HTR-8/SVneo (cell line): ENCODE data around the gene PHLPP2.
A peak's percentile ranks its signal among the peaks of the same experiment; 100 is the strongest.
"Not testable (repeated sequence)": the region's sequence is repeated elsewhere in the genome, so short reads cannot be mapped to it uniquely, and the experiment has no call there.

ENCODE experiments used
- DNase-seq: peaks from one replicate; pipeline ENCODE4 v3.0.0; 2011; ENCODE audit warnings: low spot score, mixed read lengths; ENCODE audit not compliant: insufficient read length
- FAIRE-seq: peaks from 2 replicates; lab custom pipeline; 2011; peaks lifted over from hg19 to GRCh38; lab: Jason Lieb, UNC

The PHLPP2 gene

DNA sequence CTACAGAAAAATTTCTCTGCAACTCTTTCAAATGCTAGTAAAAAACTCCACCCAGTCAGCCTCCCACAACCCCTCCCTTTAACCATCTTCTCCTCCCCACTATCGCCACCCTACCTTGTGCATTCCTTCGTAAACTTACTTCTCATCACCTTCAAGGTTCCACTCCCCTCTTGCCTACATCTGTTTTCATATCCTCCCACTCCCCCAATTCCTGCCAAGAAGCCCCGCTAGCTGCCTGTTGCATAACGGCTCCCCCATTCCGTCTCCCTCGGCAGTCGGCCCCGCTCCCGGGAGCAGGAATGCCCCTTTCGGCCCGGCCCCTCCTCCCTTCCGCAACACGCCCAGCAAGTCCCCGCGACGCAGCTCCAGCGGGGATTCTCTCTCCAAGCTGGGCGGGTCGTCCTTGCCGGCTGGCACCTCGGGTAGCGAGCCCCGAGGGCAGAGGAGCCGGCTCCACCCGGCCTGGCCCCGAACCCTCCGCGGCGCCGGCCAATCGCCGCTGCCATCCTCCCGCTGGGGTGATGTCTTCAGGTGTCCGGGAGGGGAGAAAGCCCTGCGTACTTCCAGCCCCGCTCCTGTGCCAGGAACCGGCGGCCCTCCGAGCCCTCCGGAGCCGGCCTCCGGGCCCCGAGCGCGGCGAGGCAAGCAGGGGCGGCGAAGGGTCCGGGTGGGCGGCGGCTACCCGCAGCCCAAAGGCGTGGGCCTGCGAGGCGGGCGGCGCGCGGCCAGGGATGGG is 1.5 kb downstream of the PHLPP2 start:
- FAIRE-seq, result peak; percentile 97
- DNase-seq, result peak; percentile 91

DNA sequence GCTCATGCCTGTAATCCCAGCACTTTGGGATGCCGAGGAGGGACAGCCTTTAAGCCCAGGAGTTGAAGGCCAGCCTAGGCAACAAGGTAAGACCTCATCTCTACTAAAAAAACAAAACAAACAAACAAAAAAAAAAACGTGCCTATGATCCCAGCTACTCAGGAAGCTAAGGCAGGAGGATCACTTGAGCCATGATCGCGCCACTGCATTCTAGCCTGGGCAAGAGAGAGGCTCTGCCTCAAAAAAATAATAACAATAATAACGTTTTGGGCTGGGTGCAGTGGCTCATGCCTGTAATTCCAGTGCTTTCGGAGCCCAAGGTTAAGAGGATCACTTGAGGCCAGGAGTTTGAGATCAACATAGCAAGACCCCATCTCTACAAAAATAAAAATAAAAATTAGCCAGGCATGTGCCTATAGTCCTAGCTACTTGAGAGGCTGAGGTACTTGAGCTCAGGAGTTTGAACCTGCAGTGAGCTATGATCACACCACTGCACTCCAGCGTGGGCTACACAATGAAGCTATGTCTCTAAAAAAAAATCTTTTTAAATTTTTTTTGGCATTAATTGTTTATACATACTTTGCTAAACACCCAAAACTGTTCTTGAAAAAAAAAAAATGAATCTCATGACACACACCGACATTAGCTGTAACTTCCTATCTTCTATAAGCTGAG is 3.3 kb downstream of the PHLPP2 start:
- FAIRE-seq, result no peak
- no peak for DNase-seq

DNA sequence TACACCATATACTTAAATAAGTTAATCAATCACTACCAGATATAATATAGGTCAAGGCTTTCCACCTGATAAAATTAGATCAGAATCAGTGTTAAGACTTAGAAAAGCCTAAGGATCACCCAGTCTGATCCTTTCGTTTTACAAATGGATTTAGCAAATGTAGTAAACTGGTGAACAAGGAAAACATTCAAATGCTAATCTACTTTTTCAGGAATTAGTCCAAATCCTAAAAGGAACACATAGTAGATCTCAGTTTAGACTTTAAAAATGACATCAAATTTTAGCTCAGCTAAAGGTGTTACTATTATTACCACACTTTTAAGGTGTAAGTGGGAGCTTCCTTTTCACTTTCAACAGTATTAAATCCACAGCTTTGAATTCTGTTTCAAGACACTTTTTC is 12.0 kb downstream of the PHLPP2 start:
- FAIRE-seq, result peak; percentile 71
- DNase-seq, result no peak

DNA sequence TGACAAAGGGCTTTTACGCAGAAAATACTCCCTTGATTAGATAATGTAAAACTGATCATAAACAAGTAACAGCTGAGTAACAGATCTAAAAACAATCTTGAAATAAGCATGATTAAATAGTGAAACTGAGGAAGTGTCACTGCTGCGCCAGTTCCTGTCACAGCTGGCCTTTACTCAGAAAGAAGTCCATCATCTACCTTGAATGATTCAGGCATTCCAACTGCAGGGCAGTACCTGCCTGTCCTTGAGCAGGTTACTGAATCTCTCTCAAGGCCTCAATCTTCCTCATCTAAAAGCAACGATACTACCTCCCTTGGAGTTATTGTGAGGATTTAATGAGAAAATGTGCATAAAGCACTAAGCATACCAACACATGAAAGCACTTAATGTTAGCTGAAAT is 12.7 kb downstream of the PHLPP2 start:
- no peak for FAIRE-seq
- no peak for DNase-seq

DNA sequence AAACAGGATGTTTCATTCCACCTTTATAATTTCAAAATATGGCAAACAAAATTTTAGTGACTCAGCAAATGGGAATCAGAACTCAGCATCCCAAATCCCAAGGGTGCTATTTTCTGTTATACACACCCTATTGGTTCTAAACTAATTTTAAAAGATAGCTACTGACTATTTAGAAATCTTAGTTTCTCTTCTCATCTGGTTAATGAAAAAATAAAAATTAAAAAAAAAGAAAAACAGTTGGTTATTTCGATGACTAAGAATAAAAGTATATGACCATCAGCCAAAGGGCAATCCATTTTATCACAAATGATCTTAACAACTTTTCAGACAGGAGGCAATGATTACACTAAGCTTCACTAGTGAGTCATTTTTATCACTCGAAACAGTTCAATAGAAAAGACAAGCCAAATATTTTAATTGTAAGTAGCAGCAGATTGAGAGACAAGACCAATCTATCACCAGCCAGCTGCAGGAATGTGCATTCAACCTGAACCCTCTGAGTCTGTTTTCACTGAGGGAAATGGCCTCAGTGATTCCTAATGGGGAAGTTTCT is 15.2 kb downstream of the PHLPP2 start:
- DNase-seq (no peak), FAIRE-seq (peak; percentile 52)

DNA sequence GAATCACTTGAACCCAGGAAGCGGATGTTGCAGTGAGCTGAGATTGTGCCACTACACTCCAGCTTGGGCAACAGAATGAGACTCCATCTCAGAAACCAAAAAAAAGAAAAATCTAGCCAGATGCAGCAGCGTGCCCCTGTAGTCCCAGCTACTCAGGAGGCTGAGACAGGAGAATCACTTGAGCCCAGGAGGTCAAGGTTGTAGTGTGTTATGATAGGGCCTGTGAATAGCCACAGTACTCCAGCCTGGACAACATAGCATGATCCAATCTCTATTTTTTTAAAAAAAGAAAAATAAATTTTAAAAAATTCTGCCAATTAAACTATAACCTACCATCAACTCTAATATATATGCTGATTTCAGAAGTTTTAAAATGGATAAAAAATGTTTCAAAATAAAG is 15.8 kb downstream of the PHLPP2 start:
- DNase-seq (no peak), FAIRE-seq (no peak)

DNA sequence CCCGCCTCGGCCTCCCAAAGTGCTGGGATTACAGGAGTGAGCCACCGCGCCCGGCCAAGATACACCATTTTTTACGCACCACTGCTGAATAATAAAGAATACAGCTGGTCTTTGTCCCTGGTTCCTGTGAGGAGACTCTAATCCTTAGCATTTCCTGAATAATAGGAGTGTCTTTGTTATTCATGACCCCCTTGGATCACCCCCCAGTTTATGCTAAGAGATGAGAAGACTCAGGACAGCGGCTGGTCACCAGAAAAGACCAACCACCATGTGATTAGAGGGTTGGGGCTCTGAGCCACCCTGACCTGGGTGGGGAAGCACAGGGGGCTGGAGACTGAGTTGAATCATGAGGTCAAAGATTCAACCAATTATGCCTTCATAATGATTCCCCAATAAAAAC is 17.3 kb downstream of the PHLPP2 start:
- FAIRE-seq (no peak), DNase-seq (no peak)

DNA sequence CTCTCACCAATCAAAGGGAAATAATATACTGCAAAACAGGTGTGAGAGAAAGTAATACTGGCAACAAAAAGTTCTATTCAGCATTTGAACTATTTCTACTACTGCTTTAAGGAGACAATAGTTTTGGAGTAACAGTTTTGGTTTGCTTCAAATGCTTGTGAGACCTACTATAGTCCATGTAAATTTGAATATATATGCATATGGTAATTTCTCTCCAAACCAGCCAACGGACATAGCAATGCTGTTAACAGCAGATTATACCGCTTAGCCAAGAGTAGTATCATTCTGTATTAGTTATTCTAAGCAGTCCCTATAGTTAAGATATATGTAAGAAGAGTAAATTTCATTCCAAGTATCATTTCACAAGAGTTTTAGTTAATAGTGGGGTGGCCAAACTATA is 18.5 kb downstream of the PHLPP2 start:
- no peak for FAIRE-seq
- no peak for DNase-seq

DNA sequence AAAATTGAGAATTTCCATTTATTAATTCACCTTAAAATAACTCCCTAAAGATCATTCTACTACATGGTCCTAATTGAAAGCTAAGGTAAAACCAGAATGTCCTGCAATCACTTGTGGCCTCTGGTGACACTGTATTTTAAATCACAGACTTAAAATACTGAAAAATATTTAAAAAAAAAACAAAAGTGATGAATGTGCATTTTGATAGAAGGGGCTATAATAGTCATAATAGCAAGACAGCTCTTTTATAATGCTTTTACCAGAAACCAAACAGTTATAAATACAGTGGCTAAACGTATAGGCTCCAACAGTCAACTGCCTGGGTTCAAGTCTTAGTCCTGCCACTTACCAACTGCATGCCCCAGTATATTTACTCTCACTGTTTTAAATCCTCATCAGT is 21.2 kb downstream of the PHLPP2 start:
- FAIRE-seq (no peak), DNase-seq (no peak)

DNA sequence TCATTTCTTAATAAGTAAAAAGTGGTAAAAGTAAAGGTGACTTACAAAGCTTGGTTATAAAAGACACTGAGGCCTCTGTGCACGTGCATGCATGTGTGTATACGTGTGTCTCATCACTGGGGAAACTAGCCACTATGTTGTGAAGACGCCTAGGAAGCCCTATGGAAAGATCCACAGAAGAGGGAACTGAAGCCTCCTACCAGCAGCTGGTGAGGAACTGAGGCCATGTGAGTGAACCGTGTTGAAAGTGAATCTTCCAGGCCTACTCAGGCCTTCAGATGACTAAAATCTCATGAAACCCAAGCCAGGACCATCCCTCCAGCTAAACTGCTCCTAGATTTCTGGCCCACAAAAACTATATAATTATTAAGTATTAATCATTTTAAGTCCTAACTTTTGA is 23.7 kb downstream of the PHLPP2 start:
- peak; percentile 74 for FAIRE-seq
- DNase-seq, result no peak

DNA sequence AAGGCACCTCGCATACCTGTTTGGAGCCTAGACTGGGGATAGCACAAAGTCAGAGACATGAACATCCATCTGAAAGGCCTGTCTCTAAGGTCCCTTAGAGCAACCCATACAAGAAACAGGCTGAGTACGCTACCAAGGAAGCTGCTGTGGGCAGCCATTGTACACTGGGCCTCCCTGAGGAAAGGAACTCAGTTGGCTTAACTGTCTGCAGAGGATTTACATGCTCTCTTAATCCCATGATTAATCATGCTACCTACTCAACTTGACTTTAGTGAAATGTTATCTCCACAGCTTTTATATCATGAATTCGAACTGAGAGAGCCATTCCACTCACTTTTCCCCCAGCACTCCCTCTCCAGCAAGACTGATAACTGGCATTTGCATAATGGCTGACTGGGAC is 26.0 kb downstream of the PHLPP2 start:
- FAIRE-seq, result peak; percentile 48

DNA sequence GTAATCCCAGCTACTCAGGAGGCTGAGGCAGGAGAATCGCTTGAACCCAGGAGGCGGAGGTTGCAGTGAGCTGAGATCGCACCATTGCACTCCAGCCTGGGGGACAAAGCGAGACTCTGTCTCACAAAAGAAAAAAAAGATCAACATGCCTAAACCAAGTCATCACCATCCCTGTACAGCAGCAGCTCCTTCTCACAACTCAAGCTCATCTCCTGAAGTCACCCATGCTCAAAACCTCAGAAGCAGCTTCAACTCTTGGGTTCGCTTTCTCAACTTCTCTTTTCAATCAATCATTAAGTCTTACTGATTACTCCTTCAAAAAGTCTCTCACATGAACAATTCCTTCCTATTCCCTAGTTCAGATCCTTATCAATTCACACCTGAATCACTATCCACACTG is 31.3 kb downstream of the PHLPP2 start:
- DNase-seq (no peak), FAIRE-seq (peak; percentile 74)

More for the DNA sequence above, 26.0 kb downstream of the PHLPP2 start:
- DNase-seq, result no peak

DNA sequence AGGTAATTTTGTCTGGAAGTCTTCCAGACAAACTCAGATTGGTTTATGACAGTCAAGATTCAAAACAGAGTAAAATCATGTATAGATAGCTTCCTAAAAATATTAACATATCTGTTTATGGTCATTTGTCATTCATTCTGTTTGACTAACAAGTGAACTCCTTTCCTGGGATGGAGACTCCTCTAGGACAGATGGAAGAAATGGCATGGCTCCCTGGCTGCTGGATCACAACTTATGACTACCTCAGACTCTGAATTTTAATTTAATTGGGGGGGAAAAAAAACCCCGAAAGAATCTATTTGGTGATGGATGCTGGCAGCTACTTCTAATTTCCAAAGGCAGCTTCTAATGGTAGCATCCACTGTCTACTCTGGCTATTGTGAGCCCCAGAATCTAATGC is 34.6 kb downstream of the PHLPP2 start:
- no peak for FAIRE-seq
- no peak for DNase-seq

DNA sequence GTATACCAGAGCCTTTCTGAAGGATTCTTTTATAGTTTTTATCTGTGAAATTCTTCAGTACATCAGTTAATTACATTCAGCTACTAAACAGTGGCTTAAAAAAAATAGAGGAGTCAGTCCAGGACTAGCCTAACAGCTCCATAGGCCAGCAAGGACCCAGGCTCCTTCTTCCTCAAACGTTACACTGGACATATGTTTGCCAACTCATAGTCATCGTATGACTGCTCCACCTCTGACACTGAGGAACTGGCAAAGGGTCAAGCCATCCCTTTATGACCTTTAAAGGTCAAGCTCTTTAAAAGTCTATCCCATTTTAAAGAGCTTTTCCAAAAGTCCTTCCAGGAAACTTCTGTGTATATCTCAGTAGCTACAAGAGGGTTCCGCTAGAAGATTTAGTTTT is 36.6 kb downstream of the PHLPP2 start:
- DNase-seq, result no peak
- no peak for FAIRE-seq

DNA sequence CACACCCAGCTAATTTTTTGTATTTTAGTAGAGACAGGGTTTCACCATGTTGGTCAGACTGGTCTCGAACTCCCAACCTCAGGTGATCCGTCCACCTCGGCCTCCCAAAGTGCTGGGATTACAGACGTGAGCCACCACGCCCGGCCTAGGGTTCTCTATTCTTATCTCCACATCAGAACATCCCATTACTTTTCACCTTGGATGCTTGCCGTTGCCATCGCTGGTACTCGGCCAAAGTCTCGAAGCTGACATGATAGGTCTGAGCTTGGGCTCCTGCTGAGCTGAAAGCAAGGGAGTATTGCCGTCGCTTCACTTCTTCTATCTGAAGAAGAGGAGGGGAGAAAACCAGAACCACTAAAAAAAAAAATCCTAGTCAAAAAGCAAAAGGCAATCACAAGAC is 40.2 kb downstream of the PHLPP2 start:
- FAIRE-seq, result not testable (repeated sequence)

DNA sequence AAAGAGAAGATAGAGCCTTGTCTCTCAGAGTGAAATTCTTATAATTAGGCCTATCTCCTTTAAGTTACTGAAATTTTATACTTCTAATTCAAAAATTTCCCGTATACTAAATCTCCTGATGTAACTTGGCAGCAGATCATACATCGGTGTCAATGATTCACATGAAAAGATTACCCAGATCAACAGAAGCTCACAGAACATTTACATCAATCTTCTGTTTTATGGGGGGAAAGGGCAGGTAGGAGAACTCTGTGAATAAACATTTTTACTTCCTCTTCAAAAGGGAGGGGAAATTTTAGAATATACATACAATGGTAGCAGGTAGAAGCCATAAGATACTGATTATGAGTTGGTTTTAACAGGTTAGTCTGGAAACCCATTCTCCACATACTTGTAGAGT is 43.1 kb downstream of the PHLPP2 start:
- FAIRE-seq (no peak), DNase-seq (no peak)

More for the DNA sequence above, 40.2 kb downstream of the PHLPP2 start:
- DNase-seq, result not testable (repeated sequence)

DNA sequence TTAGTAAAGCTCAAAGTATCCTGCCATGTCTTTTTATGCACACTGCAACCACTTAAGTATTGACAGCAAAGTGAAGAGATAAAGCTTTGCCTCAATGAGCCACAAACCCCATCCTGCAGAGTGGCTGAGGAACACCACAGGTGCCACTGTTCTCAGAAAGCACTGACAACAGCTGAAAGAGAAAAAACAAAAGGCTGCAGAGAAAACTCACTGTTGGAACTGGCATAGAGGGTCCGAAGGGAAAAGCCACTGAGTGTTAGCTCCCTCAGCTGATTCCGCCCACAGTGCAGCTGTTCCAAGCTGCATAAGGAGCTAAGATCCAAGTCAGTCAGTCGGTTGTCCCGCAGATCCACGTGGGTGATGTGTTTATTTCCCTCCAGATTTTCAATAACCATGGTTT is 48.3 kb downstream of the PHLPP2 start:
- peak; percentile 72 for FAIRE-seq
- no peak for DNase-seq

DNA sequence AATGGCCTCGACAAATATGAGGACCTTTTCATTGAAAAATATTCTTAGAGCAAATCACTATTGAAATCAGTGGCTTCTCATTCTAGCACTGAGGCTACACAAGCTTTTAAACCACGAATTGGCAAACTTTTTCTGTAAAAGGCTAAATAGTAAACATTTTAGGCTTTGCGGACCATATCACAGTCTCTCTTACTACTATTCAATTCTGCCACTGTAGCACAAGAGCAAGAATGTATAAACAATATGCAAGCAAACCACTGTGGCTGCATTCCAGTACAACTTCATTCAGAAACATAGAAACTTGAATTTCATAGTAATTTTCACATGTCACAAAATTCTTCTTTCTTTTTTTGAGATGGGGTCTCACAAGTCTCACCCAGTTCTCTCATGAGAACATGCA is 49.1 kb downstream of the PHLPP2 start:
- no peak for DNase-seq
- FAIRE-seq, result peak; percentile 9

DNA sequence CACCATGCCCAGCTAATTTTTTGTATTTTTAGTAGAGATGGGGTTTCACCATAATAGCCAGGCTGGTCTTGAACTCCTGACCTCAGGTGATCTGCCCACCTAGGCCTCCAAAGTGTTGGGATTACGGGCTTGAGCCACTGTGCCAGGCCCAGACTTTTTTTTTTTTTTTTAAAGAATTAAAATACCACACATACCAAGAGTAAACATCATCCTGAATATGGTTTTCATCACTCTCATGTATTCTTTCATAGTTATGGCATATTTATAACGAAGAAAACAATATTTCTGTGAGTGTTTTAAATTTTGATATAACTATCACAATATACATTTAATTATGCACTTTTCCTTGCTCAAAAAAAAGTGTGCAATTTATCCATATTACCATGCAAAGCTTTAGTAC is 50.3 kb downstream of the PHLPP2 start:
- DNase-seq (no peak), FAIRE-seq (no peak)

DNA sequence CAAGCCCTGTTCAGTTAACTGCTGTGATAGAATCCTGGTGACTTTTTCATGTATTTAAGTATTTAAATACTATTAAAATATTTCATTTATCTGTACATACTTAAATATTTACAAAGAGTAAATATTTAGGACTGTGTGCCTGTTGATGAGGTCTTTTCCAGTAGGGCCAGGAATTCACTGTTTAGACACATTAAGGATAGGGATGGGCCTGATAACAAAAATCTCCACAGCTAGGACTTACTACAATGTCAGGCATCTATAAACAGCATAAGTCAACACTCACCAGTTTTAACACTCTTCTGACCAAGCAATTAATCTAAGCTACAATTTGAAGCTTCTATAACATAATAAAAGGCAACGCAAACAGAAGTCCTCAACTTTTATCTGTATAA is 50.9 kb downstream of the PHLPP2 start:
- no peak for FAIRE-seq
- no peak for DNase-seq

DNA sequence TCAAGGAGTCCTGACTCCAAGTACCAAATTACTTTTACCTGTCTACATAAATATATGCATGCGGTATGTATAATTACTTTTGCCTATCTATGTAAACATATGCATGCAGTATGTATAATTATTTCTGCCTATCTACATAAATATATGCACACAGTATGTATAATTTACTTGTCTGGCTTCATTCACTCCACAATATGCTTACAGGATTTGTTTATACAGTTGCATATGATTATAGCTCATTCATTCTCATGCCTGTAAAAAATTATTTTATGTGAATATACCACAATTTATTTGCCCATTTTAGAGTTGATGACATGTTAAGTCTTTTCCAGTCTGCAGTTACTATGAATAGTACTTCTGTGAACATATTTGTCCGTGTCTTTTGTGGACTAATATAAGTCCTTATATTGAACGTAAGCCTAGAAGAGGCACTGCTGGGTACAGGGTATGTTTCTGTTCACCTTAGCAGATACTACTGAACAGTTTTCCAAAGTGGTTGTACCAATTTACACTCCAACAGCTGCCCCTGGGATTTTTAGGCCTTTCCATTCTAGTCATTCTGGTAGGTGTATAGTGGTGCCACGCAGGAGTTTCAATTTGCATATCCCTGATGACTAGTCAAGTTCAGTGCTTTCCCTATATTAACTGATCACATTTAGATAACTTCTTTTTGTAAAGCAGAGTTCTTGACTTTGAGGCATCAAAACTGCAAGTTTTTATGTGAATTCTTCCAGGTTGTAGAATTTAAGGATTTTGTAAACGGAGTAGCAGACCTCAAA is 51.5 kb downstream of the PHLPP2 start:
- peak; percentile 95 for FAIRE-seq

More for the DNA sequence above, 51.5 kb downstream of the PHLPP2 start:
- no peak for DNase-seq
